ENCODE measurements around the gene RBFOX1.

Gene RBFOX1

DNA sequence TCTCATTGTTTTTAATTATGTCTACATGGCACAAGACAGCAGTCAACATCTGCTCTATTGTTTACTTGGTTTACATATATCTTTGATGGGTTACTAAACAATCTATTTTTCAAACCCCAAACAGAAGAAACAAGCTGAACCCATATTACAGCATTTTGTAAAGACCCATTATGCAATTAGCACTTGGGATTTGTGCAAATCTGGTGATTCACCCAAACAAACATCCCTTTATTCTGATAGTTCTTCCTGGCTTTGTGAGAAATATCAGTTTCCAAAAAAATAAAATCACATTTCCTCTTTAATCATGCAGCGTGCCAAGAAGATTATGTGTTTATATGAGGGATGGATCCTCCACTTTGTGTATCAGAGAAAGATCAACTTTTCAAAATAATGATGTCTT lies 16.8 kb upstream of the RBFOX1 start:
- H3K4me1 ChIP-seq (ENCODE audit: control insufficient read depth in 2 of 2, insufficient read depth in 1 of 2, low read depth in 1 of 2, low read length in 2 of 2): peaks cover 0 to 8% of the 10 kb centered on the region in 2 donors

DNA sequence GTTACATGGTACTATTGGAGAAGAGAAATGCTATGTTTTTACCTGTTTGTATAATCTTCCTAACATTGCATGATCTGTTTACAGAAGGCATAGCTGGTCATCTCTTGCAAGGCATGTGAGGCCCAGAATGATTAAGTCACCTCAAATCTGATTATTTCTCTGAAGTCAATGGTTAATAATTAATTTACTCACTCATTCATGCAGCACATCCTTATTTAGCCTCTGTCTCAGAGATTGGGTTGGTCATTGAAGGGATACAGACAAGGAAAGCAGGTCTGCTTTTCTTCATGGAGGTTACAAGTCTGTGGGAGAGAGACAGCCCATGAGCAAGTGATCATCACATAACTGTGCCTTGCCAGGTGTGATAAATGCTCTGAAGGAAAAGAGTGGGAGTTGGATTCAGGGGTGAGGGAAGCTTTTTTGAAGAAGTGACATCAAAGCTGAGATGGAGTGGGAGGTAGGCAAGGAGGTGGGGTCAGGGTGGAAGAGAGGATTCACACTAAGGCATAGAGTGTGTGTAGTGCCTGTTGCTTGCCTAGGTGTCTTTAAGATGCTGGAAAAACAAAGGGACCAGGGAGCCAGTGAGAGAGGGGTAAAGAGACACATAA lies 16.3 kb upstream of the RBFOX1 start:
- DNase-seq (ENCODE audit: low spot score): no peak
- no peak overlapping the region for H2BK5ac ChIP-seq (ENCODE audit: low read length)
- no peak overlapping the region for H3K27ac ChIP-seq (replicated peaks; ENCODE audit: low read length)
- no peak overlapping the region for H3K14ac ChIP-seq (ENCODE audit: low read length)
- no peak overlapping the region for H3K4me2 ChIP-seq (ENCODE audit: insufficient read depth, low read length, poor library complexity, severe bottlenecking)
- no peak overlapping the region for H2BK12ac ChIP-seq (ENCODE audit: low read length)
- H3K9me3 ChIP-seq (replicated peaks in 1 of 2; ENCODE audit: control insufficient read depth in 2 of 2, insufficient read depth in 1 of 2, low read depth in 1 of 2, low read length in 2 of 2): peaks cover 0 to 2% of the 10 kb centered on the region in 2 donors
- no peaks in the 10 kb centered on the region for H3K79me1 ChIP-seq (ENCODE audit: low read depth, low read length)
- H2BK120ac ChIP-seq (ENCODE audit: low read depth, low read length): no peak overlapping the region
- no peak overlapping the region for H4K8ac ChIP-seq (ENCODE audit: low read depth, low read length)
- peaks cover 0 to 2% (median 0%) of the 10 kb centered on the region in 3 experiments for H3K27me3 ChIP-seq (ENCODE audit: control insufficient read depth in 3 of 3, insufficient read depth in 3 of 3, low read depth in 1 of 3, low read length in 3 of 3)
- peaks cover 0 to 8% of the 10 kb centered on the region in 2 donors for H3K4me1 ChIP-seq (ENCODE audit: control insufficient read depth in 2 of 2, insufficient read depth in 1 of 2, low read depth in 1 of 2, low read length in 2 of 2)
- no peak overlapping the region for H2AK5ac ChIP-seq (ENCODE audit: low read depth, low read length)
- no peak overlapping the region for H3K4ac ChIP-seq (ENCODE audit: low read length)
- no peak overlapping the region for H2BK15ac ChIP-seq (ENCODE audit: low read length)
- H3K18ac ChIP-seq (ENCODE audit: low read length): no peak overlapping the region
- no peaks in the 10 kb centered on the region for H3K36me3 ChIP-seq (replicated peaks in 1 of 2; ENCODE audit: control insufficient read depth in 2 of 2, insufficient read depth in 2 of 2, low read length in 2 of 2)
- no peak overlapping the region for H2AFZ ChIP-seq (ENCODE audit: low read length)
- H3K9ac ChIP-seq (ENCODE audit: low read depth, low read length, poor library complexity): no peak overlapping the region
- no peak overlapping the region for H3K4me3 ChIP-seq (ENCODE audit: low read length in 2 of 2)
- H4K91ac ChIP-seq (ENCODE audit: low read depth, low read length, poor library complexity): no peak overlapping the region
- no peak overlapping the region for H3K23ac ChIP-seq (ENCODE audit: low read depth, low read length, poor library complexity)

More for the DNA sequence above, 16.8 kb upstream of the RBFOX1 start:
- DNase-seq (ENCODE audit: low spot score): no peak
- H2BK12ac ChIP-seq (ENCODE audit: low read length): no peak overlapping the region
- no peak overlapping the region for H4K8ac ChIP-seq (ENCODE audit: low read depth, low read length)
- no peak overlapping the region for H3K18ac ChIP-seq (ENCODE audit: low read length)
- H2AK5ac ChIP-seq (ENCODE audit: low read depth, low read length): no peak overlapping the region
- no peak overlapping the region for H2BK5ac ChIP-seq (ENCODE audit: low read length)
- no peak overlapping the region for H3K23ac ChIP-seq (ENCODE audit: low read depth, low read length, poor library complexity)
- no peak overlapping the region for H3K9ac ChIP-seq (ENCODE audit: low read depth, low read length, poor library complexity)
- H3K4ac ChIP-seq (ENCODE audit: low read length): no peak overlapping the region
- no peak overlapping the region for H4K91ac ChIP-seq (ENCODE audit: low read depth, low read length, poor library complexity)
- H3K4me2 ChIP-seq (ENCODE audit: insufficient read depth, low read length, poor library complexity, severe bottlenecking): no peak overlapping the region
- H3K4me3 ChIP-seq (ENCODE audit: low read length in 2 of 2): no peak overlapping the region
- H3K9me3 ChIP-seq (replicated peaks in 1 of 2; ENCODE audit: control insufficient read depth in 2 of 2, insufficient read depth in 1 of 2, low read depth in 1 of 2, low read length in 2 of 2): peaks cover 0 to 2% of the 10 kb centered on the region in 2 donors
- H3K79me1 ChIP-seq (ENCODE audit: low read depth, low read length): no peaks in the 10 kb centered on the region
- no peak overlapping the region for H2BK120ac ChIP-seq (ENCODE audit: low read depth, low read length)
- H3K36me3 ChIP-seq (replicated peaks in 1 of 2; ENCODE audit: control insufficient read depth in 2 of 2, insufficient read depth in 2 of 2, low read length in 2 of 2): no peaks in the 10 kb centered on the region
- no CpG with 5 or more reads among the region's 1 CpG for WGBS, 2 donors (ENCODE audit: extremely low coverage in 2 of 2, insufficient read length in 2 of 2, insufficient replicate concordance in 1 of 2)
- H2BK15ac ChIP-seq (ENCODE audit: low read length): no peak overlapping the region
- no peak overlapping the region for H3K14ac ChIP-seq (ENCODE audit: low read length)
- no peak overlapping the region for H2AFZ ChIP-seq (ENCODE audit: low read length)
- peaks cover 0 to 2% (median 0%) of the 10 kb centered on the region in 3 experiments for H3K27me3 ChIP-seq (ENCODE audit: control insufficient read depth in 3 of 3, insufficient read depth in 3 of 3, low read depth in 1 of 3, low read length in 3 of 3)
- H3K27ac ChIP-seq (replicated peaks; ENCODE audit: low read length): no peak overlapping the region

DNA sequence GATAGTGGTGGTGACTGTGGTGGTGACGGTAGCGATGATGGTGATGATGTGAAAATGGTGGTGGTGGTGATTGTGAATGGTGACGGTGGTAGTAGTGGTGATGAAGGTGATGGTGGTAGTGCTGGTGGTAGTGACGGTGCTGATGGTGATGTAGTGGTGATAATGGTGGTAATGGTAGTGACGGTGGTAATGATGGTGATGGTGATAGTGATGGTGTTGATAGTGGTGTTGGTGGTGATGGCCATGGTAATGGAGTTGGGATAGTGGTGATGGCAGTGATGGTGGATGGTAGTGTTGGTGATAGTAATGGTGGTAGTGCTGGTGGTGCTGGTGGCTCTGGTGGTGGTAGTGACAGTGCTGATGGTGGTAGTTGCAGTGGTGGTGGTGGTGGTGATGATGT lies 14.7 kb upstream of the RBFOX1 start:
- H2BK15ac ChIP-seq (ENCODE audit: low read length): no peak overlapping the region
- H3K9me3 ChIP-seq (replicated peaks in 1 of 2; ENCODE audit: control insufficient read depth in 2 of 2, insufficient read depth in 1 of 2, low read depth in 1 of 2, low read length in 2 of 2): peaks cover 0 to 2% of the 10 kb centered on the region in 2 donors
- no peak overlapping the region for H3K23ac ChIP-seq (ENCODE audit: low read depth, low read length, poor library complexity)
- no peak overlapping the region for H3K4me2 ChIP-seq (ENCODE audit: insufficient read depth, low read length, poor library complexity, severe bottlenecking)
- WGBS, 2 donors (ENCODE audit: extremely low coverage in 2 of 2, insufficient read length in 2 of 2, insufficient replicate concordance in 1 of 2): 100% methylated on average over 1 of the region's 5 CpGs; no CpG with 5 or more reads in 1 of the 2 donors
- H3K27me3 ChIP-seq (ENCODE audit: control insufficient read depth in 3 of 3, insufficient read depth in 3 of 3, low read depth in 1 of 3, low read length in 3 of 3): peaks cover 0 to 2% (median 0%) of the 10 kb centered on the region in 3 experiments
- no peak overlapping the region for H2BK12ac ChIP-seq (ENCODE audit: low read length)
- H4K8ac ChIP-seq (ENCODE audit: low read depth, low read length): peak overlapping the region; percentile 53
- no peak overlapping the region for H2BK5ac ChIP-seq (ENCODE audit: low read length)
- peaks cover 0 to 10% of the 10 kb centered on the region in 2 donors for H3K4me1 ChIP-seq (ENCODE audit: control insufficient read depth in 2 of 2, insufficient read depth in 1 of 2, low read depth in 1 of 2, low read length in 2 of 2)
- no peaks in the 10 kb centered on the region for H3K36me3 ChIP-seq (replicated peaks in 1 of 2; ENCODE audit: control insufficient read depth in 2 of 2, insufficient read depth in 2 of 2, low read length in 2 of 2)
- H3K4ac ChIP-seq (ENCODE audit: low read length): no peak overlapping the region
- H2AK5ac ChIP-seq (ENCODE audit: low read depth, low read length): no peak overlapping the region
- H3K9ac ChIP-seq (ENCODE audit: low read depth, low read length, poor library complexity): no peak overlapping the region
- no peak overlapping the region for H2BK120ac ChIP-seq (ENCODE audit: low read depth, low read length)
- H3K4me3 ChIP-seq (ENCODE audit: low read length in 2 of 2): no peak overlapping the region
- H3K14ac ChIP-seq (ENCODE audit: low read length): no peak overlapping the region
- no peak overlapping the region for H3K27ac ChIP-seq (replicated peaks; ENCODE audit: low read length)
- H3K79me1 ChIP-seq (ENCODE audit: low read depth, low read length): no peaks in the 10 kb centered on the region
- no peak for DNase-seq (ENCODE audit: low spot score)
- H2AFZ ChIP-seq (ENCODE audit: low read length): no peak overlapping the region
- no peak overlapping the region for H3K18ac ChIP-seq (ENCODE audit: low read length)
- no peak overlapping the region for H4K91ac ChIP-seq (ENCODE audit: low read depth, low read length, poor library complexity)

DNA sequence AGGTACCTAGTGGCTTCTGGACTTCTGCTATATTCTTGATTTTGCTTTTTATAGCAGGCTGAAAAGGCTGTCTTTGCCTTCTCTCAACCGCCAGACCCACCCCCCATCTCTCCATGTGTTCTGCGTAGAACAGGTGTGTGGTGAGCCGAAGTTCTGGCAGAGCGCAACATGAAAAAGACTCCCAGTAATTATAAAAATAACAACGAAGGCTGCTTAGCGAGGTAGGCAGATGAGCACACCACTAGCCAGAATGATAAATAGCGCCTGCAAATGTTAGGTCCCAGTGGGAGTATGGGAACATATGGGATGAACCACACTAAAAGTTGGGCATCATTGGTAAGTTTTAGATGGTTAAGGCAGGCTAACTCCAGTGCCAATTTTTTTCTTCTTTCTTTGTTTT lies 14.0 kb upstream of the RBFOX1 start:
- no peaks in the 10 kb centered on the region for H3K79me1 ChIP-seq (ENCODE audit: low read depth, low read length)
- H2BK15ac ChIP-seq (ENCODE audit: low read length): no peak overlapping the region
- no peak overlapping the region for H3K27ac ChIP-seq (replicated peaks; ENCODE audit: low read length)
- peaks cover 0 to 11% of the 10 kb centered on the region in 2 donors for H3K4me1 ChIP-seq (ENCODE audit: control insufficient read depth in 2 of 2, insufficient read depth in 1 of 2, low read depth in 1 of 2, low read length in 2 of 2)
- H3K9ac ChIP-seq (ENCODE audit: low read depth, low read length, poor library complexity): no peak overlapping the region
- no peak overlapping the region for H3K23ac ChIP-seq (ENCODE audit: low read depth, low read length, poor library complexity)
- H3K4me2 ChIP-seq (ENCODE audit: insufficient read depth, low read length, poor library complexity, severe bottlenecking): no peak overlapping the region
- H4K8ac ChIP-seq (ENCODE audit: low read depth, low read length): no peak overlapping the region
- H3K4ac ChIP-seq (ENCODE audit: low read length): no peak overlapping the region
- no peaks in the 10 kb centered on the region for H3K36me3 ChIP-seq (replicated peaks in 1 of 2; ENCODE audit: control insufficient read depth in 2 of 2, insufficient read depth in 2 of 2, low read length in 2 of 2)
- H4K91ac ChIP-seq (ENCODE audit: low read depth, low read length, poor library complexity): no peak overlapping the region
- H3K14ac ChIP-seq (ENCODE audit: low read length): no peak overlapping the region
- H3K9me3 ChIP-seq (replicated peaks in 1 of 2; ENCODE audit: control insufficient read depth in 2 of 2, insufficient read depth in 1 of 2, low read depth in 1 of 2, low read length in 2 of 2): peaks cover 0 to 2% of the 10 kb centered on the region in 2 donors
- no peak overlapping the region for H2BK12ac ChIP-seq (ENCODE audit: low read length)
- H2BK120ac ChIP-seq (ENCODE audit: low read depth, low read length): no peak overlapping the region
- H2BK5ac ChIP-seq (ENCODE audit: low read length): no peak overlapping the region
- no peak overlapping the region for H3K4me3 ChIP-seq (ENCODE audit: low read length in 2 of 2)
- no peak for DNase-seq (ENCODE audit: low spot score)
- H2AFZ ChIP-seq (ENCODE audit: low read length): no peak overlapping the region
- H2AK5ac ChIP-seq (ENCODE audit: low read depth, low read length): no peak overlapping the region
- WGBS, 2 donors (ENCODE audit: extremely low coverage in 2 of 2, insufficient read length in 2 of 2, insufficient replicate concordance in 1 of 2): no CpG with 5 or more reads among the region's 7 CpGs
- no peak overlapping the region for H3K18ac ChIP-seq (ENCODE audit: low read length)
- peaks cover 0 to 2% (median 0%) of the 10 kb centered on the region in 3 experiments for H3K27me3 ChIP-seq (ENCODE audit: control insufficient read depth in 3 of 3, insufficient read depth in 3 of 3, low read depth in 1 of 3, low read length in 3 of 3)
